GM19372 (cell line): ENCODE results near the gene EXOSC1.
A peak's percentile ranks its signal among the peaks of the same experiment; 100 is the strongest.
"Not testable (repeated sequence)": the region's sequence is repeated elsewhere in the genome, so short reads cannot be mapped to it uniquely, and the experiment has no call there.

Source experiments
- ATAC-seq: cut with Tn5 transposase; IDR thresholded peaks from one replicate; pipeline ENCODE4 v1.9.1; 2021; ENCODE audit warnings: mild to moderate bottlenecking, low read depth, moderate library complexity; ENCODE audit not compliant: unreplicated experiment

The EXOSC1 gene

GRCh38 chr10:97412891-97413304, 32.9 kb downstream of the EXOSC1 start:
- no peak for ATAC-seq

GRCh38 chr10:97411406-97411805, 34.4 kb downstream of the EXOSC1 start:
- ATAC-seq: no peak

- no peak for ATAC-seq
Measured at GRCh38 chr10:97408496-97408992, 37.3 kb downstream of the EXOSC1 start.

- no peak for ATAC-seq
Measured at GRCh38 chr10:97407952-97408248, 37.9 kb downstream of the EXOSC1 start.

GRCh38 chr10:97407211-97407951, 38.4 kb downstream of the EXOSC1 start:
- peak; percentile 92 for ATAC-seq

- ATAC-seq: not testable (repeated sequence)
Measured at GRCh38 chr10:97406483-97406882, 39.3 kb downstream of the EXOSC1 start.

GRCh38 chr10:97406064-97406463, 39.7 kb downstream of the EXOSC1 start:
- no peak for ATAC-seq

- ATAC-seq: no peak
Measured at GRCh38 chr10:97404044-97404443, 41.8 kb downstream of the EXOSC1 start.

GRCh38 chr10:97401455-97401919, 44.3 kb downstream of the EXOSC1 start:
- no peak for ATAC-seq

- ATAC-seq: peak; percentile 96
Measured at GRCh38 chr10:97400665-97401454, 44.9 kb downstream of the EXOSC1 start, which contains the start of gene RRP12. Gene RRP12 (minus strand): TSS chr10:97401340. CDS start chr10:97401231, 109 bp downstream.

- no peak for ATAC-seq
Measured at GRCh38 chr10:97399843-97400545, 45.8 kb downstream of the EXOSC1 start.

GRCh38 chr10:97396056-97396455, 49.8 kb downstream of the EXOSC1 start:
- no peak for ATAC-seq

- ATAC-seq: no peak
Measured at GRCh38 chr10:97393034-97393573, 52.7 kb downstream of the EXOSC1 start.

- ATAC-seq: no peak
Measured at GRCh38 chr10:97390091-97390490, 55.7 kb downstream of the EXOSC1 start.

GRCh38 chr10:97388152-97388551, 57.7 kb downstream of the EXOSC1 start:
- no peak for ATAC-seq
